ENCODE measurements around the gene FAM76B. TPM values are rescaled to one million over a fixed set of nuclear protein-coding genes. Genes with fewer than 3 reads are reported as not detected.
"Not testable (repeated sequence)": the region's sequence is repeated elsewhere in the genome, so short reads cannot be mapped to it uniquely, and the experiment has no call there.

Gene FAM76B
- total RNA-seq, 1 experiment from 2014 or later, result 13.3 TPM

DNA sequence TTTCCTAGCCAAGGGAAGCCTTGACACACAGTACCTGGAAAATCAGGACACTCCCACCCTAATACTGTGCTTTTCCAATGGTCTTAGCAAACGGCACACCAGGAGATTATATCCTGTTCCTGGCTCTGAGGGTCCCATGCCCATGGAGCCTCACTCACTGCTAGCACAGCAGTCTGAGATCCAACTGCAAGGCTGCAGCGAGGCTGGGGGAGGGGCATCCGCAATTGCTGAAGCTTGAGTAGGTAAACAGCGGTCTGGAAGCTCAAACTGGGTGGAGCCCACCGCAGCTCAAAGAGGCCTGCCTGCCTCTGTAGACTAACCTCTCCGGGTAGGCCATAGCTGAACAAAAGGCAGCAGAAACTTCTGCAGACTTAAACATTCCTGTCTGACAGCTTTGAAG, 16.9 kb upstream of the FAM76B start:
- DNase-seq; H3K79me2 ChIP-seq (ENCODE audit: low read length); intact Hi-C loops (cut with micrococcal nuclease); ATAC-seq; BruUV-seq (replicated peaks); H3K9me3 ChIP-seq (ENCODE audit: low read length); H3K4me2 ChIP-seq (ENCODE audit: low read length); H3K9ac ChIP-seq (ENCODE audit: low read length); H3K4me1 ChIP-seq (ENCODE audit: insufficient read depth, low read length); H3F3A ChIP-seq (ENCODE audit: low read length, unreplicated experiment); H3K27ac ChIP-seq (ENCODE audit: low read length); CTCF ChIA-PET; H4K20me1 ChIP-seq (ENCODE audit: low read length); H3K27me3 ChIP-seq (ENCODE audit: low read length); H3K9me2 ChIP-seq (replicated peaks; ENCODE audit: low read length); H3K4me3 ChIP-seq (ENCODE audit: low read length); H2AFZ ChIP-seq (ENCODE audit: low read length); POLR2A ChIA-PET (ENCODE audit: unreplicated experiment): not testable (repeated sequence)
- H3K36me3 ChIP-seq (ENCODE audit: low read depth, low read length), result peaks cover 16% of the 10 kb centered on the region

DNA sequence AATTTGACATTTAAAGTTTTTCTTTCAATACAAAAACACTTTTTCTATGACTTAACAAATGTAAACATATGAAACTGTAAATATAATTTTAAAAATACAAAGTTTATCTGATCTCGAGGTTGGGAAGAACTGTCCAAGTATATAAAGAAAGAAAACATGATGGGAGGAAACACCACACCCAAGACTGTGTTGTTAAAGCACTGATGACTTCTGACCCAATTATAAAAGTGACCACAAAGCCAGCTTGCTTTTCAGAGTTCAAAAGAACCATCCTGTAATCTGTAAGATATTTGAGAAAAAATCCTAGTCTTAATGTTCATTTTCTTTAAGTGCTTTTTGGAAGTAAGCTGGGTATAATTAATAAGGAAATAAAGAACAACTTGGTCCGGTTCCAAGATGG, 16.3 kb upstream of the FAM76B start:
- no TSS peak for BruUV-seq (replicated peaks)
- intact Hi-C loops (cut with micrococcal nuclease), result no loop called here
- Histone ChIP-seq H3K4me1 (ENCODE audit: insufficient read depth, low read length) (no peaks in the 10 kb centered on the region), H3K36me3 (ENCODE audit: low read depth, low read length) (peaks cover 20% of the 10 kb centered on the region), H3K79me2 (ENCODE audit: low read length) (no peaks in the 10 kb centered on the region), H3K4me3 (ENCODE audit: low read length) (no peak overlapping the region), H4K20me1 (ENCODE audit: low read length) (no peaks in the 10 kb centered on the region), H3K27me3 (ENCODE audit: low read length) (no peaks in the 10 kb centered on the region), H3K4me2 (ENCODE audit: low read length) (no peak overlapping the region), H3F3A (ENCODE audit: low read length, unreplicated experiment) (no peaks in the 10 kb centered on the region), H3K27ac (ENCODE audit: low read length) (no peak overlapping the region), H3K9me2 (replicated peaks; ENCODE audit: low read length) (no peaks in the 10 kb centered on the region), H2AFZ (ENCODE audit: low read length) (no peak overlapping the region), H3K9ac (ENCODE audit: low read length) (no peak overlapping the region), H3K9me3 (ENCODE audit: low read length) (no peaks in the 10 kb centered on the region)
- TF ChIP-seq EZH2 (IDR thresholded peaks at IDR 0.05; ENCODE audit: low read length, unreplicated experiment), result no peak
- ChIA-PET CTCF (no interaction called here), POLR2A (ENCODE audit: unreplicated experiment) (no interaction called here)
- DNase-seq (no peak), ATAC-seq (no peak; the same call in 1 of the 2 replicates)

DNA sequence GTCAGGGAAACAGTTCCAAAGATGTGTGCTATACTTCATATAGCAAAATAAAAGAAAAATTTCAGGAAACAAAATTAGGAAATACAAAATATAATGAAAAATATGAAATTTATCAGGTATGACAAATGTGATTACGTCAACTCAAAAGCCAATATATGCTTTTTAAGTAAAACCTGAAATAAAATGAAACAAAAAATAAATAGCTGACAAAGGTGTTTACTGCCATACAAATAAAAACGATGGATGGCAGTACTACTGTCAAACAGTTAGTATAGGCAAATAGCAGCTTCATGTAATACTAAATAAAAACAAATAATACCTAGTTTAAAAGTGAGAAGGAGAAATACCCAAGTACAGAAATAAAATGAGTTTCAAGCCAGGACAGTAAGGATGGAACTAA, 14.4 kb upstream of the FAM76B start:
- H3K4me3 ChIP-seq (ENCODE audit: low read length), result no peak overlapping the region
- no peak for TF ChIP-seq EZH2 (IDR thresholded peaks at IDR 0.05; ENCODE audit: low read length, unreplicated experiment)
- H3K4me2 ChIP-seq (ENCODE audit: low read length), result no peak overlapping the region
- CTCF ChIA-PET, result no interaction called here
- H3F3A ChIP-seq (ENCODE audit: low read length, unreplicated experiment), result no peaks in the 10 kb centered on the region
- no TSS peak for BruUV-seq (replicated peaks)
- ATAC-seq, result no peak
- H3K9ac ChIP-seq (ENCODE audit: low read length), result no peak overlapping the region
- peaks cover 34% of the 10 kb centered on the region for H3K36me3 ChIP-seq (ENCODE audit: low read depth, low read length)
- H3K27ac ChIP-seq (ENCODE audit: low read length), result no peak overlapping the region
- H3K9me2 ChIP-seq (replicated peaks; ENCODE audit: low read length), result no peaks in the 10 kb centered on the region
- POLR2A ChIA-PET (ENCODE audit: unreplicated experiment), result no interaction called here
- H3K79me2 ChIP-seq (ENCODE audit: low read length), result no peaks in the 10 kb centered on the region
- H4K20me1 ChIP-seq (ENCODE audit: low read length), result no peaks in the 10 kb centered on the region
- no peaks in the 10 kb centered on the region for H3K9me3 ChIP-seq (ENCODE audit: low read length)
- H3K27me3 ChIP-seq (ENCODE audit: low read length), result no peaks in the 10 kb centered on the region
- intact Hi-C loops (cut with micrococcal nuclease), result no loop called here
- no peak overlapping the region for H2AFZ ChIP-seq (ENCODE audit: low read length)
- no peaks in the 10 kb centered on the region for H3K4me1 ChIP-seq (ENCODE audit: insufficient read depth, low read length)
- no peak for DNase-seq

DNA sequence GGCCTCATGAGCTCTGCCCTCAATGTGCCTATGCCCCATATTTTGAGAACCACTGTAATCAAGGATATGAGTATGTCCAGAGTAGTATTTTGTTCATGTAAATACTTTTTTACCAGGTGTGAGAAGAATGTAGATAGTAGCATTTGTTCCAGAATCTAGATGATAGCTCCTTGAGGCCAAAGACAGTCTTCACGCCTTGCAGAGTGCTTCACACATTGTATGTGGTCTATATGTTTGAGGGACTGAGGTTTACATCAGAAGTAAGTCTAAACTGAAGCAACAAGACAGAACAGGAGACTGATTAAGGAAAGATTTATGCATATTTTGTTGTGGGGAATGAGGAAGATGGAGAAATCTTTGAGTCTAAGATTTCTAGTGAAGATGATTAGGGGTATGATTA, 13.2 kb upstream of the FAM76B start:
- Histone ChIP-seq H3K27me3 (ENCODE audit: low read length) (no peaks in the 10 kb centered on the region), H3F3A (ENCODE audit: low read length, unreplicated experiment) (no peaks in the 10 kb centered on the region), H3K4me2 (ENCODE audit: low read length) (no peak overlapping the region), H3K27ac (ENCODE audit: low read length) (no peak overlapping the region), H3K36me3 (ENCODE audit: low read depth, low read length) (peaks cover 37% of the 10 kb centered on the region), H3K9me2 (replicated peaks; ENCODE audit: low read length) (no peaks in the 10 kb centered on the region), H3K9ac (ENCODE audit: low read length) (no peak overlapping the region), H2AFZ (ENCODE audit: low read length) (no peak overlapping the region), H3K9me3 (ENCODE audit: low read length) (no peaks in the 10 kb centered on the region), H3K79me2 (ENCODE audit: low read length) (no peaks in the 10 kb centered on the region), H4K20me1 (ENCODE audit: low read length) (no peaks in the 10 kb centered on the region), H3K4me1 (ENCODE audit: insufficient read depth, low read length) (no peaks in the 10 kb centered on the region), H3K4me3 (ENCODE audit: low read length) (no peak overlapping the region)
- DNase-seq (no peak), ATAC-seq (no peak)
- ChIA-PET POLR2A (ENCODE audit: unreplicated experiment) (no interaction called here), CTCF (no interaction called here)
- BruUV-seq (replicated peaks), result no TSS peak
- no peak for TF ChIP-seq CTCF (conservative IDR thresholded peaks at IDR 0.05; ENCODE audit: low read depth, low read length)
- no peak for TF ChIP-seq EZH2 (IDR thresholded peaks at IDR 0.05; ENCODE audit: low read length, unreplicated experiment)
- no peak for TF ChIP-seq EZH2phosphoT487 (IDR thresholded peaks at IDR 0.05; ENCODE audit: borderline replicate concordance, low read length)
- intact Hi-C loops (cut with micrococcal nuclease), result no loop called here
